ENCODE measurements around the gene DNAJC25. TPM values are rescaled to one million over a fixed set of nuclear protein-coding genes. Genes with fewer than 3 reads are reported as not detected.

Gene DNAJC25
- 10.0 to 12.4 TPM (median 11.9 TPM) in 5 replicates for total RNA-seq (2022; extraction: Qiagen RNA extraction; ENCODE audit: low read depth)

DNA sequence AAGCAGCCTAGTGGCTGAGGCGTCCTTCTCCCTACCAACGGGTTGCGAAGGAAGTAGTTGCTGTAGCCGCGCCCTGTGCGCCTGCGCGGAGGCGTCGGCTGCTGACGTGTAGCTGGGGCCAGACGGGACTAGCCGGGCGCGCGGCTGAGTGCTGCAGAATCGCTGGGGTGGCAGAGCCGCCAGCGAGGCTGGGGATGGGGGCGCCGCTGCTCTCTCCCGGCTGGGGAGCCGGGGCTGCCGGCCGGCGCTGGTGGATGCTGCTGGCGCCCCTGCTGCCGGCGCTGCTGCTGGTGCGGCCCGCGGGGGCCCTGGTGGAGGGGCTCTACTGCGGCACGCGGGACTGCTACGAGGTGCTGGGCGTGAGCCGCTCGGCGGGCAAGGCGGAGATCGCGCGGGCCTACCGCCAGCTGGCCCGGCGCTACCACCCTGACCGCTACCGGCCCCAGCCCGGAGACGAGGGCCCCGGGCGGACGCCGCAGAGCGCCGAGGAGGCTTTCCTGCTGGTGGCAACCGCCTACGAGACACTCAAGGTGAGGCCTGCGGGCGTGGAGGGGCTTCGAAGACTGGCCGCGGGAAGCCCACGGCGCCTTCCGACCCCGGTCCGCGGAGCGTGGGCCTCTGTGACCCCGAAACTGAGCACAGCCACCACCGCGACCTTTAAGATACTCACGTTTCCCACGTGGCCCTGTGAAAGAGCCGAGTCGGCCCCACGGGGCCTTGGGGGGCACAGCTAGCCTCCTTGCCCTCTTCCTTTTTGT lies at the start of gene DNAJC25:
DNAJC25 (plus strand) TSS at position 121 of the 758 bp plus-strand sequence; CDS start at position 195, 74 bp downstream.

DNA sequence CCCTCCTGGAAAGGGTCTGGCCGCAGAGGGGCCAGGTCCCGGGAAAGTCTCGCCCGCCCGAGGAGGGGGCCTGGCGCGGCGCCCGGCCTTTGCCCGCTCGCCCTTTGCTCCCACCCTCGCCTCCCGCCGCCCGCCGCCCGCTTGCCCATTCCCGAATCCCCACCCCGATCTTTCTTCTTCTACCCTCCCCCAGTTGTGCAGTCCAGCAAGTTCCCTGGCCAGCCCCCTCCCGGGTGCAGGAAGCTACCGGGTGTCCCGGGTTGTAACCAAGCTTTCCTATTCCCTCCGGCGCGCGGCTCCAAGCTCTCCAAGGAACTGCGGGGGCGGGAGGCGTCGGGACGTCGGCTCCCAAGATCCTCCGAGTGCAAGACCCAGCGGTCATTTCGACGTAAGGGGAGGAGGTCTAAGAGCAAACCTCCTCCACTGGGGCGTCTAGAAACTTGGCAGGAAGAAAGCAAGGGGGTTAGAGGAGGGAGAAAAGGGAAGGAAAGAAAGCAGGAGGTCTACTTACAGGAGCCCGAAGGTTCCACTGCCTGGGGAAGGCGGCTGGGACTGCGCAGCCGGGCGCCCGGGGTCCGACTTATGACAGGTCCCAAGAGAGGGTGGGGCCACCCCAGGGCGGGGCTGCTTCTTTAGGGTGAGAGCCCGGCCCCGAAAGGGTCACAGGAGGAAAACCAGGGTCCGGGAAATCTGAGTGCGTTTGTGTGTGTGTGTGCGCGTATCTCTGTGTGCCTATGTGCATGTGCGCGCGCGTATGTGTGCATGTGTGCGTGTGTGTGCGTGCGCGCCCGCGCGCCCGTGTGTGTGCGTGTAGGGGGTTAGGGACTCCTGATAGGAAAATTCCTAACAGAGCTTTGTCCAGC lies 31.8 kb upstream of the DNAJC25 start, which contains the start of gene PTGR1:
PTGR1 (minus strand) TSS at position 556 of the 863 bp plus-strand sequence. CDS start 2,225 bp downstream, outside the sequence.

DNA sequence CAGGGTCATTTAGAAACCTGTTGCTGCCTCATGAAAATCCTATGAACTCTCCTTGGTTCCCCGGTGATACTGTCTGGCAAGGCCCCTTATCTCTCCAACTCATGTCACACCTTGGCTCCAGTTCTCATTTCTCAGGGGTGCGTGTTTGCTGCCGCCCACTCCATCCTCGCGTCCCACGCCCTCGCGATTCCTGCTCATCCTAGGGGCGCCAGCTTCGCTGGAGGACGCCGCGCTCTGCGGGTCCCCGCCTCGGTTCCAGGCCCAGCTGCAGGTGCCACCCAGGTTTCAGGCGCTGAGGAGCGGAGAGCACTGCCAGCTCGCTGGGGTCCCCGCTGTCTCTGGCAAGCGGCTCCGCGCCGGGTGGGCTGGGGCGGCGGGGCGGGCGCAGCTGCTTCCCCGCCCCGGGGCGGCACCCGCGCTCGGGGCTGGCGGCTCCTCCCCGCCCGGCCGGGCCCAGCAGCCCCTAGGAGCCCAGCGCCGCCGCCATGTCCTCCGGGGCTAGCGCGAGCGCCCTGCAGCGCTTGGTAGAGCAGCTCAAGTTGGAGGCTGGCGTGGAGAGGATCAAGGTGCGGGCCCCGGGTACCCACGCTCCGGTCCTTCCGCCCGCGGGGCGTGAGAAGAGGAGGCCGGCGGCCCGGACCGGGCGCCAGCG lies 30.1 kb downstream of the DNAJC25 start, which contains the start of gene GNG10:
GNG10 (plus strand) TSS at position 456 of the 652 bp plus-strand sequence; CDS start at position 486, 30 bp downstream.

Other genes with a start within 250 kb of the DNAJC25 start
- gene ECPAS, start 147.0 kb upstream of the DNAJC25 start, total RNA-seq (2022; extraction: Qiagen RNA extraction; ENCODE audit: low read depth), result 38.9 to 45.6 TPM (median 44.1 TPM) in 5 replicates
- 0.62 to 1.7 TPM (median 0.76 TPM) in 5 replicates for gene ZNF483, start 106.2 kb upstream of the DNAJC25 start, total RNA-seq (2022; extraction: Qiagen RNA extraction; ENCODE audit: low read depth)
- 352 to 392 TPM (median 380 TPM) in 5 replicates for gene PTGR1, start 31.7 kb upstream of the DNAJC25 start, total RNA-seq (2022; extraction: Qiagen RNA extraction; ENCODE audit: low read depth)
- gene GNG10, start 30.3 kb downstream of the DNAJC25 start, total RNA-seq (2022; extraction: Qiagen RNA extraction; ENCODE audit: low read depth), result 58.2 to 72.1 TPM (median 63.6 TPM) in 5 replicates
- 0.07 TPM in 1 of 5 replicates, not detected in the others for gene SHOC1, start 163.6 kb downstream of the DNAJC25 start, total RNA-seq (2022; extraction: Qiagen RNA extraction; ENCODE audit: low read depth)